Endothelial cell of umbilical vein (primary cell): ENCODE data around the gene CEP89. TPM values are rescaled to one million over a fixed set of nuclear protein-coding genes. Genes with fewer than 3 reads are reported as not detected.
"Not testable (repeated sequence)": the region's sequence is repeated elsewhere in the genome, so short reads cannot be mapped to it uniquely, and the experiment has no call there.

Source experiments
- BruUV-seq: library from RNA; stranded (reverse); fragments of 400-500 nt; replicated peaks from 2 replicates; lab custom pipeline; 2021; lab: Mats Ljungman, UMichigan
- CTCF ChIA-PET: fragments of 300-600, 350-600 bp; sonication (Branson Sonifier 250); formaldehyde crosslinking; loops from one replicate; lab custom pipeline; 2021; ENCODE audit warnings: antibody characterized with exemption, inconsistent platforms; lab: Charles Lee
- POLR2A ChIA-PET: fragments of 300-600, 350-600 bp; sonication (Branson Sonifier 250); formaldehyde crosslinking; loops from one replicate; lab custom pipeline; 2021; ENCODE audit warnings: antibody characterized with exemption, inconsistent platforms; lab: Charles Lee
- DNase-seq: peaks from one replicate; pipeline ENCODE4 v3.0.0-alpha.2; 2011; ENCODE audit warnings: low read depth, low spot score
- FAIRE-seq: peaks from 2 replicates; lab custom pipeline; 2011; peaks lifted over from hg19 to GRCh38; lab: Jason Lieb, UNC
- H2AFZ ChIP-seq: 2 replicates; pipeline ENCODE4 v1.6.0; 2012; ENCODE audit warnings: low read depth, low read length, control low read depth, inconsistent platforms
- H3K27ac ChIP-seq: 2 replicates; pipeline ENCODE4 v1.5.1; 2011; ENCODE audit warnings: low read depth, mild to moderate bottlenecking, control low read depth, low read length, moderate library complexity; ENCODE audit not compliant: insufficient read depth
- H3K27me3 ChIP-seq, 2 experiments: 2 replicates each; pipeline versions ENCODE4 v1.6.0 to v1.6.1; 2011; ENCODE audit warnings: low read length in 2 of 2, mixed read lengths in 1 of 2; ENCODE audit not compliant: control insufficient read depth in 2 of 2, insufficient read depth in 2 of 2
- H3K36me3 ChIP-seq, 2 experiments: 2 replicates in 1 of 2; 3 replicates in 1 of 2; pipeline ENCODE4 v1.5.1; 2011; ENCODE audit warnings: low read length in 2 of 2, mild to moderate bottlenecking in 1 of 2, moderate library complexity in 1 of 2; ENCODE audit not compliant: control insufficient read depth in 2 of 2, insufficient read depth in 2 of 2; ENCODE audit errors: extremely low read depth in 1 of 2
- H3K4me1 ChIP-seq: 3 replicates; pipeline ENCODE4 v1.5.1; 2011; ENCODE audit warnings: mild to moderate bottlenecking, low read length; ENCODE audit not compliant: control insufficient read depth, insufficient read depth; ENCODE audit errors: extremely low read depth
- H3K4me2 ChIP-seq: 2 replicates; pipeline ENCODE4 v1.6.1; 2011; ENCODE audit warnings: low read length, control low read depth, mixed read lengths; ENCODE audit not compliant: insufficient read depth
- H3K4me3 ChIP-seq, 3 experiments: fragments of 200-600 bp in 1 of 3; sonication (generic), shearing (Covaris generic) in 1 of 3; replicated peaks in 1 of 3; 2 replicates each; pipeline ENCODE4 v1.5.1; 2011 to 2016; ENCODE audit warnings: control low read depth in 3 of 3, low read length in 3 of 3, mild to moderate bottlenecking in 2 of 3, inconsistent platforms in 1 of 3, low read depth in 1 of 3, moderate library complexity in 1 of 3; ENCODE audit not compliant: insufficient read depth in 1 of 3
- H3K79me2 ChIP-seq: 2 replicates; pipeline ENCODE4 v1.6.0; 2012; ENCODE audit warnings: low read length, inconsistent platforms; ENCODE audit not compliant: control insufficient read depth, insufficient read depth
- H3K9ac ChIP-seq: replicated peaks from 2 replicates; pipeline ENCODE3; 2011; ENCODE audit warnings: low read length, control low read depth; ENCODE audit not compliant: insufficient read depth; ENCODE audit errors: extremely low read depth
- H3K9me1 ChIP-seq: replicated peaks from 3 replicates; pipeline ENCODE4 v1.6.0; 2011; ENCODE audit warnings: mild to moderate bottlenecking, low read length; ENCODE audit not compliant: control insufficient read depth, insufficient read depth; ENCODE audit errors: extremely low read depth
- H3K9me3 ChIP-seq: replicated peaks from 2 replicates; pipeline ENCODE4 v1.5.1; 2012; ENCODE audit warnings: low read length, inconsistent platforms; ENCODE audit not compliant: control insufficient read depth, insufficient read depth
- H4K20me1 ChIP-seq: replicated peaks from 2 replicates; pipeline ENCODE3; 2011; ENCODE audit warnings: mild to moderate bottlenecking, low read length; ENCODE audit not compliant: control insufficient read depth, insufficient read depth; ENCODE audit errors: extremely low read depth
- EZH2 ChIP-seq: IDR thresholded peaks from 2 replicates; pipeline ENCODE4 v1.6.1; 2012; ENCODE audit warnings: borderline replicate concordance, low read depth, mild to moderate bottlenecking, moderate library complexity, low read length, inconsistent platforms; ENCODE audit not compliant: severe bottlenecking
- FOS ChIP-seq: IDR thresholded peaks from 2 replicates; pipeline ENCODE4 v1.6.1; 2011; ENCODE audit warnings: mild to moderate bottlenecking, low read length, moderate library complexity, borderline replicate concordance; ENCODE audit not compliant: insufficient read depth
- GATA2 ChIP-seq: IDR thresholded peaks from 2 replicates; pipeline ENCODE4 v1.7.0; 2011; ENCODE audit warnings: low read depth, mild to moderate bottlenecking, moderate library complexity, mixed read lengths, low read length; ENCODE audit not compliant: insufficient read length, insufficient read depth
- JUN ChIP-seq: IDR thresholded peaks from 2 replicates; pipeline ENCODE4 v1.6.1; 2011; ENCODE audit warnings: borderline replicate concordance, low read depth; ENCODE audit not compliant: insufficient read length, insufficient read depth
- MYC ChIP-seq: IDR thresholded peaks from one replicate; pipeline ENCODE4 v1.6.1; 2011; ENCODE audit warnings: mild to moderate bottlenecking, low read depth, low read length
- POLR2A ChIP-seq: IDR thresholded peaks from 2 replicates; pipeline ENCODE4 v1.6.1; 2012; ENCODE audit warnings: low read depth, mild to moderate bottlenecking, control low read depth, low read length
- POLR2AphosphoS5 ChIP-seq: IDR thresholded peaks from 2 replicates; pipeline ENCODE4 v1.6.1; 2012; ENCODE audit warnings: low read depth, mild to moderate bottlenecking, control low read depth, low read length, moderate library complexity; ENCODE audit not compliant: insufficient read depth
- dilution Hi-C: fragments of 300-500 bp; cut with MboI; formaldehyde crosslinking; loops from one replicate; pipeline ENCODE4 v1.15.0; 2019; ENCODE audit warnings: low sequenced_read_pairs; ENCODE audit not compliant: extremely low pct_ligation_motif_present
- intact Hi-C: fragments of 100-400 bp; cut with micrococcal nuclease; formaldehyde crosslinking; loops from one replicate; pipeline ENCODE4 v1.10.0; 2022
- polyA plus RNA-seq, 4 experiments: library from polyadenylated mRNA; depleted of rRNA in 3 of 4; stranded (reverse) in 3 of 4; unstranded in 1 of 4; fragments of >200 nt; gene quantifications; 2 replicates each; pipeline versions ENCODE4 v1.2.1 to v1.2.3, GENCODE V29; 2011 to 2012; ENCODE audit warnings: missing spikeins in 1 of 4
- total RNA-seq: library from RNA; stranded (reverse); gene quantifications from 2 replicates; pipeline ENCODE4 v1.2.3, GENCODE V29; 2021
- TF ChIP-seq, protein P1 (sequence below): IDR thresholded peaks from 2 replicates; pipeline ENCODE4 v1.6.1; 2011; ENCODE audit not compliant: insufficient read depth, insufficient read length
- TF ChIP-seq, protein P2 (sequence below), 2 donors: IDR thresholded peaks; 1 replicate in 1 of 2; 2 replicates in 1 of 2; pipeline ENCODE4 v1.5.1; 2011; ENCODE audit warnings: low read length in 2 of 2, mild to moderate bottlenecking in 2 of 2, moderate library complexity in 2 of 2, control low read depth in 1 of 2, inconsistent platforms in 1 of 2, low read depth in 1 of 2; ENCODE audit not compliant: insufficient read depth in 1 of 2; ENCODE audit errors: extremely low read depth in 1 of 2

Gene CEP89
- total and polyA plus RNA-seq, 2 donors (not counting 3 experiments of a cell fraction or from before 2014, with no cell fraction given): 25.1 to 46.2 TPM

DNA sequence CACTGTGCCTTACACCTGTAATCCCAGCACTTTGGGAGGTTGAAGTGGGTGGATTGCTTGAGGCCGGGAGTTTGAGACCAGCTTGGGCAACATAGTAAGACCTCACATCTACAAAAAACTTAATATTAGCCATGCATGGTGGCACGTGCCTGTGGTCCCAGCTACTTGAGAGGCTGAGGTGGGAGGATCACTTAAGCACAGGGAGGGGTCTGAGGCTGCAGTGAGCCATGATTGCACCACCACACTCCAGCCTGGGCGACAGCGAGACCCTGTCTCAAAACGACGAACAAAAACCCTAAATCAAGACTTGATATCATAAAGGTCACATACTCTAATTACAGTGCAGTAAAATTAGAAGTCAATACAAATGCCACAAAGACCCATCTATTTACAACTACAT, 119.5 kb downstream of the CEP89 start:
- no peak overlapping the region for H2AFZ ChIP-seq
- no peak overlapping the region for H3K4me2 ChIP-seq
- TF ChIP-seq MYC (no peak), POLR2AphosphoS5 (no peak), EZH2 (no peak), FOS (no peak), JUN (no peak), GATA2 (no peak), POLR2A (no peak)
- TF ChIP-seq, protein P1, sequence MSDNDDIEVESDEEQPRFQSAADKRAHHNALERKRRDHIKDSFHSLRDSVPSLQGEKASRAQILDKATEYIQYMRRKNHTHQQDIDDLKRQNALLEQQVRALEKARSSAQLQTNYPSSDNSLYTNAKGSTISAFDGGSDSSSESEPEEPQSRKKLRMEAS: no peak
- TF ChIP-seq, protein P2, sequence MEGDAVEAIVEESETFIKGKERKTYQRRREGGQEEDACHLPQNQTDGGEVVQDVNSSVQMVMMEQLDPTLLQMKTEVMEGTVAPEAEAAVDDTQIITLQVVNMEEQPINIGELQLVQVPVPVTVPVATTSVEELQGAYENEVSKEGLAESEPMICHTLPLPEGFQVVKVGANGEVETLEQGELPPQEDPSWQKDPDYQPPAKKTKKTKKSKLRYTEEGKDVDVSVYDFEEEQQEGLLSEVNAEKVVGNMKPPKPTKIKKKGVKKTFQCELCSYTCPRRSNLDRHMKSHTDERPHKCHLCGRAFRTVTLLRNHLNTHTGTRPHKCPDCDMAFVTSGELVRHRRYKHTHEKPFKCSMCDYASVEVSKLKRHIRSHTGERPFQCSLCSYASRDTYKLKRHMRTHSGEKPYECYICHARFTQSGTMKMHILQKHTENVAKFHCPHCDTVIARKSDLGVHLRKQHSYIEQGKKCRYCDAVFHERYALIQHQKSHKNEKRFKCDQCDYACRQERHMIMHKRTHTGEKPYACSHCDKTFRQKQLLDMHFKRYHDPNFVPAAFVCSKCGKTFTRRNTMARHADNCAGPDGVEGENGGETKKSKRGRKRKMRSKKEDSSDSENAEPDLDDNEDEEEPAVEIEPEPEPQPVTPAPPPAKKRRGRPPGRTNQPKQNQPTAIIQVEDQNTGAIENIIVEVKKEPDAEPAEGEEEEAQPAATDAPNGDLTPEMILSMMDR (IDR thresholded peaks at IDR 0.05; ENCODE audit: extremely low read depth in 1 of 2, insufficient read depth in 1 of 2, low read depth in 1 of 2, low read length in 2 of 2): no peak
- H3K27me3 ChIP-seq: no peaks in the 10 kb centered on the region
- no peaks in the 10 kb centered on the region for H4K20me1 ChIP-seq
- no peaks in the 10 kb centered on the region for H3K36me3 ChIP-seq
- DNase-seq (no peak), FAIRE-seq (no peak)
- no peak overlapping the region for H3K4me3 ChIP-seq
- intact Hi-C loops: no loop called here
- no peaks in the 10 kb centered on the region for H3K79me2 ChIP-seq
- H3K27ac ChIP-seq: no peak overlapping the region
- BruUV-seq: no TSS peak
- no peaks in the 10 kb centered on the region for H3K9me1 ChIP-seq
- H3K4me1 ChIP-seq: no peaks in the 10 kb centered on the region
- ChIA-PET POLR2A (no interaction called here), CTCF (no interaction called here)
- H3K9me3 ChIP-seq: no peaks in the 10 kb centered on the region
- dilution Hi-C loops: no loop called here
- no peak overlapping the region for H3K9ac ChIP-seq

DNA sequence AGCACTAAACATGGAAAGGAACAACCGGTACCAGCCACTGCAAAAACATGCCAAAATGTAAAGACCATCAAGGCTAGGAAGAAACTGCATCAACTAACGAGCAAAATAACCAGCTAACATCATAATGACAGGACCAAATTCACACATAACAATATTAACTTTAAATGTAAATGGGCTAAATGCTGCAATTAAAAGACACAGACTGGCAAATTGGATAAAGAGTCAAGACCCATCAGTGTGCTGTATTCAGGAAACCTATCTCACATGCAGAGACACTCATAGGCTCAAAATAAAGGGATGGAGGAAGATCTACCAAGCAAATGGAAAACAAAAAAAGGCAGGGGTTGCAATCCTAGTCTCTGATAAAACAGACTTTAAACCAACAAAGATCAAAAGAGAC, 123.7 kb downstream of the CEP89 start:
- dilution Hi-C loops: not testable (repeated sequence)

More for the DNA sequence above, 123.7 kb downstream of the CEP89 start:
- H3K9me1 ChIP-seq, H3K79me2 ChIP-seq, H3K9me3 ChIP-seq, H3K4me2 ChIP-seq, CTCF ChIA-PET, H3K4me1 ChIP-seq, H3K27ac ChIP-seq, DNase-seq, H3K36me3 ChIP-seq, H3K4me3 ChIP-seq, FAIRE-seq, POLR2A ChIA-PET, H3K9ac ChIP-seq, intact Hi-C loops, H2AFZ ChIP-seq, BruUV-seq, H3K27me3 ChIP-seq, H4K20me1 ChIP-seq: not testable (repeated sequence)
